Suppressor macrophage treated with lipopolysaccharide for 4 hours (primary cell): Measurements from ENCODE around the gene HS3ST3B1.

Experiments
- DNase-seq: peaks from one replicate; pipeline ENCODE4 v3.0.0-alpha.2; 2020

HS3ST3B1 gene

GRCh38 chr17:14300575-14301278 lies at the start of gene HS3ST3B1:
Gene HS3ST3B1, plus strand, starts transcription at chr17:14301081. Its CDS starts 438 bp downstream, at chr17:14301519.
- peak; percentile 99 for DNase-seq

DNA sequence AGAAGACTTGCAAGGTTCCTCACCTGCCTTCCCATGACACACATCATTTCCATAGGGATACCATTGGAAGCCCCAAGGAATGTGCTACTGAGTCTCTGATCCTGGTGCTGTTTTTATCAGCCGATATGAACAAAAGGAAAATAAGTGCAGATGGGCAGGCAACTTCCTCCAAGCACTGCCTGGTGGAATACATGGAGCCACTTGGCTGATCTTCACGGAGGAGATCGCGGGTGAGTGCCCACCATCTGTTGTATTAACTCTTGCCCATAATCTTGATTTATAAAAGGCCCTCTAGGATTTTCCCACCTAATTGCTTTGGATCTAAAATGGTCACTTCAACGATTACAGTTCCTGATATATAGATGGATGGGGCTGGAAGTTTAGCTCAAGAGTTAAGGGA lies 39.5 kb upstream of the HS3ST3B1 start:
- DNase-seq = no peak

DNA sequence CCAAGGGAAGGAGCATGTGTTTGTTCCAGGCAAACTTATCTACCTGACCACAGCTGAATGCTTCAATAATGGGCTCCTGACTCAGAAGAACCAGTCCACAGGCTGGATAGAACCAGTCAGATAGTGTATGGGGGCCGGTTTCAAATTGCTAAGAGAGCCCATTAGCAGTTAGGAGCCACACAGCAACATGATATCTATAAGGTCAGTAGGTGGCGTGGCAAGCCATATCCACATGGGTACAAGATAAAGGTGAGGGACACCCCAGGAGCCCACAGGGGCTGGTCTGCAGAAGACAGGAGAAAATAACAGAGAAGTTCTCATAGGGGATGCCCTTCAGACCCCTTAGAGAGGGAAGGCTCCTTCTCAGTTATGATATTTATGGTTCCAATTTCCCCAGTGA lies 32.6 kb upstream of the HS3ST3B1 start:
- no peak for DNase-seq

- no peak for DNase-seq
These were observed 31.4 kb upstream of the HS3ST3B1 start for GRCh38 chr17:14269473-14269872.

DNA sequence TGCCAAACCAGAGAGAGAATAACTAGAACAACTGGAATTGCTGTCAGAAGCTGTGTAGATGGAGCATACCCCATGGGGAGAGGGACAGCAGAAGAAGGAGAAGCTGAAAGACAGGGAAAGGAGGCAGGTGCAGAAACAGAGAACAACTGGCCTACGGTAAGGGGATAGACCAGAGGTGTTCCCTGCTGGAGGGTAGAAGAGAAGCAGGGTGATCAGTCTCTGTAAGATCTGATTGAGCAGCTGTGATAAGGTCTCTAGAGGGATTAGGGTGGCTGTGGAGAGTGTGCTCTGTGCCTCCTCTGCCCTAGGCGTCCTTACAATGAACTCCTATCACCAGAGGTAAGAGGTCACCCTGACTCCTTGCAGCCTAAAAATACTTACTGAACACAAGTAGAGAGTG lies 30.4 kb upstream of the HS3ST3B1 start:
- no peak for DNase-seq

GRCh38 chr17:14276535-14277250 lies 24.2 kb upstream of the HS3ST3B1 start:
- no peak for DNase-seq

- DNase-seq = no peak
These were observed 19.4 kb upstream of the HS3ST3B1 start for GRCh38 chr17:14281530-14281929.

DNA sequence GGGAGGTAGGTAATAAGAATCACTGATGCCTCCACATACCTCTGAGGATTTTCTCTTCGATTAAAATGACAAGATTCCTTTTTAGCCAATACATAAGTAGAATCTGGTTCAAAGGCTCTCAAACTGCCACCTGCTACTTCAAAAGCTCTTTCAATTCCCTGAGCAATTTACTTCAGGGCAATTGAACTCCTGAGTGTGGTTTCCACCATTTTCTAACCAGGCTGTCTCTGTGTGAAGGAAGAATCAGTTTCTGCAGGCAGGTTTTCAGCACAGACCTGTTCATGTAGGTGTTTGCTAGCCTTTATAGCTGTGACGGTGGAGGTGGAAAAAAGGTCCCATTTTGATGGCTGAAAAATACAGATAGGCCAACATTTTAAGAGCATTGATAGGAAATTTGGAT lies 18.2 kb upstream of the HS3ST3B1 start:
- DNase-seq = no peak

DNA sequence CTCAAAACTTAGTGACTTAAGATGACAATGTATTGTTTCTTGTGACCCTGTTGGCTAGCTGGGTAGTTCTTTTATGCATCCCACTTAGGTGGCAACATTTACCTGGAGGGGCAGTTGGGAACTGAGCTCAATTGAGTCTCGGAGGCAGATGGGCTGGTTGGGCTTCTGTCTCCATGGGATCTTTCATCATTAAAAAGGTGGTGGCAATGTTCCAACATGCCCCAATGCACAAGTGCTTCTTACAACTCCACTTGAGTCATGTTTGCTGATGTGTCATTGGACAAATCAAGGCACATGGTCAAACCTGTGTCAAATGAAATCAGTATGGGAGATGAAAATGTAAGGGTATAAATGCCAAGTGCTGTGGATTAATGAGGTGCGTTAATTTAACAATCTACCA lies 11.7 kb upstream of the HS3ST3B1 start:
- no peak for DNase-seq

DNA sequence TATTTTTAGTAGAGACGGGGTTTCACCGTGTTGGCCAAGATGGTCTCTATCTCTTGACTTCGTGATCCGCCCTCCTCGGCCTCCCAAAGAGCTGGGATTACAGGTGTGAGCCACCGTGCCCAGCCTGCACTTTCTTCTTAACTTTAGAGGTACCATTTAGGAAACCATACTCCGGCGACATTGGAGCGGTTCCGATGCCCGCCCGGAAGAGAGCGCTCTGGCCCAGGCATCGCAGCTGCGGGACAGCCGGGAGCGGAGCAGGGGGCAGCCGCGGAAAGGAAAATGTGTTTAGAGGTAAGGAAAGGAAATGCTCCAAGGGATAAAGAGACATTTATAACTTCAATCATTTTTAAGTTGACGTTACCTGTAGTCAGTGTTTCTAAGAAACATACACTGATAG lies 6.0 kb upstream of the HS3ST3B1 start:
- no peak for DNase-seq

- DNase-seq = no peak
These were observed 5.2 kb upstream of the HS3ST3B1 start for GRCh38 chr17:14295676-14296075.

- no peak for DNase-seq
These were observed 4.5 kb upstream of the HS3ST3B1 start for GRCh38 chr17:14296166-14296910.

- peak; percentile 63 for DNase-seq
These were observed 3.6 kb upstream of the HS3ST3B1 start for GRCh38 chr17:14297161-14297851.

DNA sequence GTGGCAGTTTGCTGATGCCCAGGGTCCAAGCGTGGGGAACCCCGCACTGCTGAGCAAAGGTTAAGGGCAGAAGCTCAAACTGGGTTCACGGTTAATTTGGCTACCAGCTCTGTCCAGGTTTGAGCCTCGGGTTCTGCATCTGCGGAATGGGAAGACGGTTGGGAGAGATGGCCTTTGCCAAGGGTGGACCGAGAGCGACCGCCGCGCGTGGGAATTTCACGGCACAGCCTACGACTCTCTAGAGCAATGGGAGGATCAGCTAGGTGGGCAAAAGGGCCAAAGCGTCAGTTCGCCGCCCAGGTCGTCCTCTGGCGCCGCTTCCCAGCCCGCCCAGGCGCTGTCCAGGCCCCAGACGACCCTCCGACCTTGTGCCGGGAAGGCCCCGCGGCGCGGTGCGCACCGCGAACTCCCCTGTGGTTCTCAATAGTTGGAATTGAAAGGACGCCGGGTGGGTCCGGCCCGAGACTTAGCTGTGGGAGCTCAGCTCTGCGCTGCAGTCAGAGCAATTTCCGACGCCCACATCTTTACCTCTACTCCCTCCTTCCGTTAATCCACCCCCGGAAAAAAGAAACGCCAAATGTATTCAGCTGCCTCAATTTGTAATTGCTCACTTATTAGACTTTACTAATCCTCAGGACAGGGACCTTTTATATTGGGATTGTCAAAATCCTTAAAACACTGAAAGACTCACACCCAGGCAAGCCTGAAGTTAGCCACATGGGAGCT lies 2.5 kb upstream of the HS3ST3B1 start:
- DNase-seq = no peak

- no peak for DNase-seq
These were observed 2.0 kb upstream of the HS3ST3B1 start for GRCh38 chr17:14298947-14299279.

- peak; percentile 34 for DNase-seq
These were observed 1.4 kb upstream of the HS3ST3B1 start for GRCh38 chr17:14299280-14300141.

DNA sequence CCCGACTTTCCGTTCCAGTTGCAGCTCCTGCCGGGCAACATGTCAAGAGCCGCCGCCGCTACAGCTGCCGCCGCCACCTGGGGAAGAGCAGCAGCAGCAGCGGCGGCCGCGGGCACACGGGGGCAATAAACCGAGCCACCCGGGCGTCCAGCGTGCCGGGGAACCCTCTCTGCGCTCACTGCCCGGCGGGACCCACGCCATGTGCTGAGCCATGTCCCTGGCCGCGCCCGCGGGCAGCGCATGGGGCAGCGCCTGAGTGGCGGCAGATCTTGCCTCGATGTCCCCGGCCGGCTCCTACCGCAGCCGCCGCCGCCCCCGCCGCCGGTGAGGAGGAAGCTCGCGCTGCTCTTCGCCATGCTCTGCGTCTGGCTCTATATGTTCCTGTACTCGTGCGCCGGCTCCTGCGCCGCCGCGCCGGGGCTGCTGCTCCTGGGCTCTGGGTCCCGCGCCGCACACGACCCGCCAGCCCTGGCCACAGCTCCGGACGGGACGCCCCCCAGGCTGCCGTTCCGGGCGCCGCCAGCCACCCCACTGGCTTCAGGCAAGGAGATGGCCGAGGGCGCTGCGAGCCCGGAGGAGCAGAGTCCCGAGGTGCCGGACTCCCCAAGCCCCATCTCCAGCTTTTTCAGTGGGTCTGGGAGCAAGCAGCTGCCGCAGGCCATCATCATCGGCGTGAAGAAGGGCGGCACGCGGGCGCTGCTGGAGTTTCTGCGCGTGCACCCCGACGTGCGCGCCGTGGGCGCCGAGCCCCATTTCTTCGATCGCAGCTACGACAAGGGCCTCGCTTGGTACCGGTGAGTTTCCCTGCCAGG lies 604 bp downstream of the HS3ST3B1 start:
- peak; percentile 45 for DNase-seq

DNA sequence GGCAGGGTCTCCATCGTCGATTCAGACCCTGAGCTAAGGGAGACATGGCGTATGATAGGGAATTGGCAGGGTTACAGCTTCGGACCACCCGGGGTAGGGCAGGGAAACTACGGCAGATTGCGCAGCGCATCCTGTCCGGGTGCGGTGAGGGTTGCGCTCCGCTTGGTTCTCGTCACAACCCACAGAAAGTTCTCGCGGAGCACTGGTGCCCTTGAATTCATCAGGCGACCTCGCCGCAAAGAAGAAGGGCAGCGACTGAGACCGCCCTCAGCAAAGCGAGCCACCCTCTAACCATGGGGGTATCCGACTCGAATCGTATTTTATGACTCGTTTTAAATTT lies 1.2 kb downstream of the HS3ST3B1 start:
- DNase-seq = peak; percentile 70

- DNase-seq = peak; percentile 92
These were observed 1.7 kb downstream of the HS3ST3B1 start for GRCh38 chr17:14302431-14303099.
